ENCODE measurements around the gene MOSMO. TPM values are rescaled to one million over a fixed set of nuclear protein-coding genes. Genes with fewer than 3 reads are reported as not detected.
"Not testable (repeated sequence)": the region's sequence is repeated elsewhere in the genome, so short reads cannot be mapped to it uniquely, and the experiment has no call there.

The MOSMO gene
- polyA plus RNA-seq, 5 donors: 19.5 to 34.3 (median 27.6) TPM

DNA sequence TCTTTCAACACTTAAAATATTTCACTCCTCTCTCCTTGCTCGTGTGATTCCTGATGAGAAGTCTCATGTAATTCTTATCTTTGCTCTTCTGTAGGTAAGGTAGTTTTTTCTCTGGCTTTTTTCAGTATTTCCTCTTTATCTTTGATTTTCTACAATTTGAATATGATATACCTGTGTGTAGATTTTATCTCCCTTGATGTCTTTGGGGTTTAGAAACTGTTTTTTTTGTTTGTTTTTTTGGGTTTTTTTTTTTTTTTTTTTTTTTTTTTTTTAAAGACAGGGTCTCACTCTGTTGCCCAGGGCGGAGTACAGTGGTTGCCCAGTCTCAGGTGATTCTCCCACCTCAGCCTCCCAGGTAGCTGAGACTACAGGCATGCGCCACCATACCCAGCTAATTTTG is 26.6 kb downstream of the MOSMO start:
- DNase-seq: no peak

DNA sequence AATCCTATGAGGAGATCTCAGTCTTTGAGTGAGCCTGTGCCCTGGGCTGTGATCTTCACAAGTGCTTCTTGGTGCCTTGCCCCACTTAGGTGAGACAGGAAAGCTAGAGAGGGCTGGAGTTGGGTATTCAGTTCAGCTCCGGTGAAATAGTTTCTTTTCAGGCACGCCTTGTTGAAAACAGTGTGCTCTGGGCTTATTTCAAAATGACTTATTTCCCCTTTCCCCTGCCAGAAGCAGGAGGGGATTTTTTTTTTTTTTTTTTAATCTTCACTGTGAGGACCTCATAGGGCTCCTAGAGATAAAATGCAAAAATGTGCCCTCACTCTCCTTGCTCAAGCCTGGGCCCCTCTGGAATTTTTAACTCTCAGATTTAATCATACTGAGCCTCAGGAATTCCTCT is 27.2 kb downstream of the MOSMO start:
- DNase-seq: no peak

DNA sequence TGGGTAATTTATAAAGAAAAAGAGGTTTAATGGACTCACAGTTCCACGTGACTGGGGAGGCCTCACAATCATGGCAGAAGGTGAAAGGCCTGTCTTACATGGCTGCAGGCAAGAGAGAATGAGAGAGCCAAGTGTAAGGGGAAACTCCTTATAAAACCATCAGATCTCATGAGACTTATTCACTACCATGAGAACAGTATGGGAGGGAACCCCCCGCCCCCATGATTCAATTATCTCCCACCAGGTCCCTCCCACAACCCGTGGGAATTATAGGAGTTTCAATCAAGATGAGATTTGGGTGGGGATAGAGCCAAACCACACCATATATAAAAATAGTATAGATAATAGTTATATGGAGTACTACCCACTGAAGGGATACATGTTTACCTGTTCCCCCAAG is 36.0 kb downstream of the MOSMO start:
- not testable (repeated sequence) for DNase-seq

DNA sequence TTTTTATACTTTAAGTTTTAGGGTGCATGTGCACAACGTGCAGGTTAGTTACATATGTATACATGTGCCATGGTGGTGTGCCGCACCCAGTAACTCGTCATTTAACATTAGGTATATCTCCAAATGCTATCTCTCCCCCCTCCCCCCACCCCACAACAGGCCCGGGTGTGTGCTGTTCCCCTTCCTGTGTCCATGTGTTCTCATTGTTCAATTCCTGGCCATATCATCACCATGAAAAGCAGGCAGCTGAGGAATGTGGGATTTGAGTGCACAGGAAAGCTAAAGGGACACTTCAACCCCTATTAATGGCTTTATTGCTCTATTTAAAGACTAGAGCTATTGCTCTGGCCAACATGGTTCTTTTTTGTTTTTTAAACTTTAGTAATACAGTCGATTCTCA is 38.0 kb downstream of the MOSMO start:
- not testable (repeated sequence) for DNase-seq

DNA sequence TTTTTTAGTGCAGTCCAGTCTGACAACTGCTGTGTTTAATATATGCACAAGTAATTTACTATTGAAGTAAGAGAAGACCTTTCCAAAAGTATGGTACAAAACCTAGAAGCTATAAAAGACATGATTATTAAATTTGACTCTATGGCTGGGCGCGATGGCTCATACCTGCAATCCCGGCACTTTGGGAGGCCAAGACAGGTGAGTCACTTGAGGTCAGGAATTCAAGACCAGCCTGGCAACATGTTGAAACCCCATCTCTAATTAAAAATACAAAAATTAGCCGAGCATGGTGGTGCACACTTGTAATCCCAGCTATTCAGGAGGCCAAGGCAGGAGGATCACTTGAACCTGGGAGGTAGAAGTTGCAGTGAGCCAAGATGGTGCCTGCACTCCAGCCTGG is 43.1 kb downstream of the MOSMO start:
- no peak for DNase-seq

DNA sequence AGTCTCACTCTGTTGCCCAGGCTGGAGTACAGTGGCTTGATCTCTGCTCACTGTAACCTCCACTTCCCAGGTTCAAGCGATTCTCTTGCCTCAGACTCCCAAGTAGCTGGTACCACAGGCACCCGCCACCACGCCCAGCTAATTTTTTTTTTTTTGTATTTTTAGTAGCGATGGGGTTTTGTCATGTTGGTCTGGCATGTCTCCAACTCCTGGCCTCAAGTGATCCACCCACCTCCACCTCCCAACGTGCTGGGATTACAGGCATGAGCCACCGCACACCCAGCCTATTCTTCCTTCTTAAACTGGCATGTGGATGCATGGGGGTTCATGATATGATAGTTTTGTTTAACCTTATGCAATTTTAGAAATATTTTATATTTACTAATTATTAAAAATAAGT is 45.1 kb downstream of the MOSMO start:
- no peak for DNase-seq

DNA sequence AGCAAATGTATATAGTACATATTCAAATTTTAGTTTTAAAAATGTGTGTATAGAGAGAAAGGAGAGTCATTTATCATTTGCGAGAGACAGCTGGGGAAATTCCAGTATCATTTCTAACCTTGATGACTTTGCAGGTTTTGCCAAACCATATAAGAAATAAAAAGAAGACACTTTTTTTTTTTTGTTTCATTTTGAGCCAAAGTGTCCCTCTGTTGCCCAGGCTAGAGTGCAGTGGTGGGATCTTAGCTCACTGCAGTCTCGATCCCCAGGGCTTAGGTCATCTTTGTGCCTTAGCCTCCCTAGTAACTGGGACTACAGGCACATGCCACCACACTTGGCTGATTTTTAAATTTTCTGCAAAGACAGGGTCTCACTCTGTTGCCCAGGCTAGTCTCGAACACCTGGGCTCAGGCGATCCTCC is 46.0 kb downstream of the MOSMO start:
- no peak for DNase-seq

DNA sequence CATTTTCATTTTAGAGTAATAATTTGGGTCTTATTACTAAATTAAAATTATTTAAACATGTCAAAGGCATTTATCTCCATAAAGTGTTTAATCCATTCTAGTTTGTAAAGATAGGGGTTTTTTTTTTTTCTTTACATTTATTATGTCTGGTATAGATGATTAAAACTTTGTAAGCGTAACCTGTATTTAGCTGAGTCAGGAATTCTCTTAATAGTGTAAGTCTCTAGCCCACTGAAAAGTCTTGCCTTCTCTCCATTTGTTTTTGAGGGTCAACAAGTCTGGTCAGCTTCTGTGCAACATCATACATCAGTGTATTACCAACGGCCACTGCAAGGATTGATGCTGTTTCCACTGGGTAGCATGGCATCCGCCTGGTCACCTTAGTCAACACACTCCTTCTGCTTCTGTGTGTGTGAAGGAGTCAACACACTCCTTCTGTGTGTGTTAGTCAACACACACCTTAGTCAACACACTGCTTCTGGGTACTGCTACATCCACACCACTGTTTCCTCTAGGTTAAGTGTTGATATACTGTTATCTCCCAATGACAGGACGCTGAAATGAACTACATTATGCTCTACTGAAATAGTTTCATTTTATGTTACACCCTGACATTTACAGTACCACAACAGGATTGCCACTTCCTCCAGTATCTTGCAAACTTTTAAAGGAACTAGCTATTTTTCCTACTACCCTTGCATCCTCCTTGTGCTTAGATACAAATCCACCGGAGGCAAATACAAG is 47.1 kb downstream of the MOSMO start:
- no peak for DNase-seq

DNA sequence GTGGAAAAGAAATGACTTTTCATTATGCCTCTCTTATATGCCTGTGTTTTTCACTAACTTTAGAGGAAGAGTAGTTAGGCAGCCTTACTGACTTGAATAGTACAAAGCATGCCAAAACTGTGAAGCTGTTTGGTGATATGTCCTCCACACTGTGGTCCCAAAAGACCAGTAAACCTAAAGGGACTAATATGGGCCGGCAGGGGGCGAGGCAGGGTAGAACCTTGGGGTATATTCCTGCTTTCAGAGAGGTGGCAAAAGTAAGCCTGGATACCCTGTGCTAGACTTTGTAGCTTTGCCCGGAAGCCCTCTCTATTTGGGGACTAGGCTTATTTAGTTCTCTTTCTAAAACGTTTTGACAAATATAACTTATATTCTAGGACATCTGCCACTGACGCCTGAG is 48.0 kb downstream of the MOSMO start:
- no peak for DNase-seq

DNA sequence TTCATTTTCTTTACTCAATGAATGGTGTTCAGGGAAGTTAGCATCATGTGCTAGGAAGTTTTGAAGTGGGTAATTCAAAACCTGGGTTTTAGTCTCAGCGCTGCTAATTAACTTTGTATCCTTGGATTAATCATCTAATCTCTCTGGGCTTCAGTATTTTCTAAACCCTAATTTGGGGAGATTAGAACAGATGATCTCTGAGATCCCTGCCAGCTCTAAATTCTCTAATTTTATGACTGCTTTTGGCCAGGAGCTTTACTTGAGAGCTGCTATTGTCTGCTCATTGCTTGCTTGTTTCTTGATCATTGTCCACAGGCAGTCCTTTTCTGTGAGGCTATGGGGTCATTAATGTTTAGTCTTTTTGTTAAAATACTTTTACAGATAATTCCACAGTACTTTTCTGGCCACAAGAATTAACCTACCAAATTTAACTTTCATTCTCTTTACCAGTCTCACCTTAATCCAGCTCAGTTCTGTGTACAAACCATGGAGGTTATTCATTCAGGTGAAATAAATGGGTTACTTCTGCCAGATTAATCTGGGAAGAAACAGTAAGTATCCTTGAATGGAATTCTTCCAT is 56.1 kb downstream of the MOSMO start:
- DNase-seq: no peak

DNA sequence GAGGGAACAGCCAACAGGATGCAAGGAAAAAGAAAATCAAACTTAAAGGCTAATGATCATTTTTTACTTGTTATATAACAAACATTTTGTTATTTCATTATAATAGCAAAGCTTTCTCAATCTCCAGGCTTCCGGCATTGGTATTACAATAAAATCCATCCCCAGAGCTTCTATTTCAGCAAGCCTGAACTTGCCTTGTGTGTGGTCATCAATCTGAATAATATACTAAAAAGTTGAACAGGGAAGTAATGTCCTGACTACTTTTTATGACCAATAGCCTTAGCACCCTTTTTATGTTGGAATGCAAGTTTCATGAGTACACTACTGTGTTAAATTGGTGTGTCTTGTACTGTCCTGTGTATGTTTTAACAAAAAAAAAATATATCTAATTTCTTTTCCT is 57.3 kb downstream of the MOSMO start:
- no peak for DNase-seq

DNA sequence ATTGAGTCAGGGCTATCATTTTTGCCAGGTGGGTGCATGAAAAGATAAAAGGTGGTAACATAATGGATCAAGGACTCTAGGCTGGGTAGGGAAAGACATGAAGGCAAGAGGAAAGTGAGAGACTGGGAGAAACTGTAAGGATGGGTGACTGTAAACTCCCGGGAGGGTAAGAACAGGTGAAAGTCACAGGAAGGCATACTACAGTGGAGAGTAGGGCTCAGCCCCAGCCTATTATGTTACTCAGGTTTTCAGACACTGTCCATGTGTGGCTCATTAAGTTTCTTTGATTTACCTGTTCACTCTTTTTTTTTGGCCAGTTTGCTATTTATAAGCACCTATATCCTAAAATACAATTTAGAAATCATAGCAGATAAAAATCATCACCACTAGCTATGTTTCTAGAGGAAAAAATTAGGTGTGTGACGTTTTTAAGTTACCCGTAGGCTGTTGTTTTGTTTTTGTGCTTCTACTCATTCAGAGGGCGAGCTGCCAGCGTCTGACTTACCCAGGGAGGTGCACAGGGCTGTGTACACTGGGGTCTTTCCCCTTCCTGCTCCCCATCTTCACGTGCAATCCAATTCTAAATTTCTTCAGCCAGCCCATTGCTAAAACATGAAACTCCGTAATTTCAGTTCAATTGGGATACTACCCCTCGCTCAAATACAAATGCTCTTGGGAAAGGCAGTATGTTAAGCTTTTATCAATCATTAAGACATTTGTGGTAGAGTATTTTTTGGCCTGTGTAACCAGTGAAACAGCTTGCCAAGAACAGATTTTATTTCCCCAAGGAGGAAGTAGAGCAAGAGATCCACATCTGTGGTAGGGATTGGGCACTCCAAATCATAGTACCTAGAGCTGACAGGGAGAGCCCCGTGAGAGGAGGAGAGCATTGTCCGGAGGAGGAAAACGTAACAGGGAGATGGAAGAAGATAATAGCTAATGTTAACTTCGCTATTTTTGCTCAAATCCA is 62.7 kb downstream of the MOSMO start:
- DNase-seq: peak in 1 of 2 donors; percentile 25

DNA sequence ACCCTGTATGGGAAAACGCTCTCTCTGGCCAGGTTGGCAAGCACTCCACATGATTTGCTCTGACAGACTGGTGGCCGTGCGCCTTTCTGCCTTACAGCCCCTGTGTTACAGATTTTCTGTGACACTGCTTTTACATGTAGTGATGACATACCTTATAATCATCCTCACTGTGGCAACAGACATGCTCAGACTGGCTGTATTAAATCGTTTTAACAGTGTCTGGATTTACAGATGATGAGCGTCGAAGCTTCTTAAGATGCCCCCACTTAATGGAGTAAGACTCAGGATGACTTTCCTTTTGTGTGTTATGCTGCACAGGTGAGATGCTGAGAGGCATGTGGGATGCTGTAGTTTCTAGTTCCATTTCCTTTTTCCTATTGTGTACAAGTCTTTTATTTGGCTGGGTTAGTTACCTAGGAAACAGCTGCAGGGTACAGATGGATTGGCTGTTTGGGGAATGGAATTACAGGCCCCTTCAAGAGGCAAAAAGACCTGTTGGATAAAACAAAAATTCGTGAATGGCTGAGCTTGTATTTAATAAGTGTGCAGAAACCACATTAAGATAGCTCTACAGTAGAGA is 63.5 kb downstream of the MOSMO start:
- DNase-seq: no peak

DNA sequence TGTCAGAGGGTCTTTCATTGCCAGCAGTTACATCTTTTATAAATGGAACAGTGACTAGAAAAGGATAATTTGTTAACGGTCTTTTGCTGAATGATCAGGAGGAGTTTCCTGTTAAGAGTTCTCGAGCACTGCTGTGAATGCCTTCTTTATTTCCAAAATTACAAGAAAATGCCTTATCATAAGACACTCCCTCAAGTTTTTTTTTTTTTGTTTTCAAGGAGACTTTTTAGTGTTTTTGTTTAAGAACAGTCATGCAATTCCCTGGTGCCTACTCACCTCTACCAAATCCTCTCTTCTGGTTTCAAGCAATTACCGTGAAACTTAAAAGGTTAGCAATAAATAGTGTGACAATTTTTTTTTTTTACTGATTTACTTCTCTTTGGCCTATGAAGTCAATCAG is 65.4 kb downstream of the MOSMO start:
- no peak for DNase-seq

DNA sequence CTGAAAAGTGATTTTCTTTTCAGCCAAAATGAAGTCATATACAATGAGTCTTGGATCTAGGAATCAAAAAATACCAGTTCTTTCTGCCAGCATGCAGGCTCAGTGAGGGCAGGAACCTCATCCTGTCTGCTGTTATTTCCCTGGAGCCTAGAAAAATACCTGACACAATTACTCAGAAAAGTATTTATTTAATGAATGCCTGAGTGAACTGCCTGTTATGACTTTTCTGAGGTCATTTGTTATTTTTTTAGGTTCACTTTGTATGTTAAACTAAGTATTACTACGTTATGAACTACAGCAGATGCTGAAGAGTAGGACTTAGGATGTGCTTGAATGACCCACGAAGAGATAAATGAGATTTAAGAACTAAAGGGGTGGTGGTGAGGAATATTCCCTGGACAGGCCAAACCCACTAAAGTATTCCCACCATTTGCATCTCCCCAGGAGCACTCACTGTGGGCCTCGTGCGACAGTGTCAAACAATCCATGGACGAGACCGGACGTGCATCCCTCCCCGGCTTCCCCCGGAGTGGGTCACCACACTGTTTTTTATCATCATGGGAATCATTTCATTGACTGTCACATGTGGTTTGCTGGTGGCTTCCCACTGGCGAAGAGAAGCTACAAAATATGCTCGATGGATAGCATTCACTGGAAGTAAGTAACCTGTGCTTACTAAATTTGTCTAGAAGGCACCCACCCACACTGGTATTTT is 67.3 kb downstream of the MOSMO start:
- DNase-seq: no peak

DNA sequence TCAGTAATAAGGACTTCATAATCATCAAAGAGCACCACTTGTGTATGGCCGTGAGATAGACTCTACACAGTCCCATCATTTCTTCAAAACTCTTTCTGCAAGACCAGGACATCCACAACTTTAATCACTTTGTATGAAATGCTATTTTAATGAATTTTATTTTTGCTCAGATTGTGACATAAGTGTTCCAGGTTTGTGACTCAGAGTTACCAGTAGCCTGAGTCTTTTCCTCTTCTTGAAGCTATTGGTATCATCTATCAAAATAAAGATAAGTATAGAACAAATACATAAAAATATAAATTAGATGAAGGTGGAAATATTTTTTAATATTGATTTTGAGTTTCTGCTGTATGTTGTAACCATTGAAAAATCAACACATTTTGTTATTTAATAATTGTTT is 67.9 kb downstream of the MOSMO start:
- no peak for DNase-seq

DNA sequence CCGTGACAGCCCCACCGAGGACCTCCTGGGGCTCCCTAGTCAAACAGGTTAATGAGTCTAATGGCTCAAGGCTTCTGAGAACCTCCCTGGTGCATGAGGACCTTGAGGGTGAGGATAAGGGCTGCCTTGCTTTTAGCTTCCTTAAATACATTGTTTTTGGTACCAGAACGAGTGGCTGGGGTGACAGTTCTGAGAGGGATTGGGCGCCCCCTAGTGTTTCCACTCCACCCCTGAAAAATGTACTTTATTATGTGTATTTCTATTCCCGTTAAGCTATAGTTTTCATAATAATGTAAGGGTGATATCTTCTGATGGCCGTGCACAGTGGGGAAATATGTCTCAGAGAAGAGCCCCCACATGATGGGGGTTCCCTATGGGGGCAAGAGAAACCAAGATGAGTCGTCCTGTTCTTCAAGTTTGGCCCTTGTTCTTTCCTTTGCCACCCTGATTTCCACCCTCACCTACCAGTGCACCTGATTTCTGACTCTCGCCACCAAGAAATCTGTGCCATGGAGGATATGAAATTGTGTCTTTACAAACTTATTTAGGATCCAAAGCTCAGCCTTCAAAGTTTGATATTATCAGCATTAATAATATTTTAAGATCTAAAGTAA is 69.9 kb downstream of the MOSMO start:
- peak in 1 of 2 donors; percentile 43 for DNase-seq

DNA sequence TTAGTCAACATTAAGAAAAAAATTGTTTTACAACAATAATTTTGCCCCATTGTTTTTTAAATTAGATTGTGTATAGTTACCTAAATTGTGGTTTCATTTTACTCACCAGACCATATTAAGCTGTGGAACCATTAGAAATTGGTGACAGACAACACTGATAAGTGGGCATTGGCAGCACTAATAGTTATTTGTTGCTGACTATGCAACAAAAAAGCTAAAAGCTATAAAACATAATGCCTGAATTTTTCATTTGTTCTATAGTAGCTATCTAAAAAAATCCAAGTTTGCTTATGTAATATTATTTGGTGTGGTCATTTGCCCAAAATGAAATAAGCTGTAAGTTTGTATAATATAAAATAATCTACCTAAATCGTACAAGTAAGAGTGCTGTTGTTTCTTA is 70.7 kb downstream of the MOSMO start:
- DNase-seq: no peak

DNA sequence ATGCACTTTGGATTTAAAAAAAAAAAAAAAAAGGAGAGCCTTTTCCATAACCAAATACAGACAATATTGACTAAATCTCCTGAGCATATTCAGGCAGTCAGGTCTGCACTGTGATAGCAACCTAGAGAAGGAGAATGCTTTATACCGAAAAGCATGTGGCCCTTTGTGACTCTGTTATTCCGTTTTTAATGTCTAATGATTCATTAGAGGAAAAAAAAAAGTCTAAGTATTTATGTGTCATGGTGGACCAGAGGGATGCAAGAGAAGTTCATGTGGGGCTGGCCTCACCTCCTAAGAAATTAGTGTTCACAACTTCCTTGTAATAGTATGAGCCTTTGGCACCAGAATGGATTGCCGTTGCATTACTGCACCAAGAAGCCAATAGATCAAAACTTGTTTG is 73.1 kb downstream of the MOSMO start:
- DNase-seq: no peak

DNA sequence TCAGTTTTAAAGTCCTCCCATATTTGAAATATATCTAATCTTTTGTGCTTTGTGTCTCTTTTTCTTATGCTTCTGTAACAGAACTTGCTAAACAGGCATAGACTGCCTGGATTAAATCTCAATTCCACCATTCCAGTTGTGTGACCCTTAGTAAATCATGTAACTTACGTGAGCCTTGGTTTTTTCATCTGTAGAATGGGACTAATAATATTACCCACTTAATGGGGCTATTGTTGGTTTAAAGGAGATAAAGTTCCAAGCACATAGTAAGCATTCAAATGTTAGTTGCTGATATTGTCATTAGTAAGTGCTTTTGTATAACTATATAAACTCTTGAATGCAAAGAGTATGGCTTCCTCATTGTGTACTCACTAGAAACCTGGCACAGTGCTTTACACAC is 78.5 kb downstream of the MOSMO start:
- no peak for DNase-seq

DNA sequence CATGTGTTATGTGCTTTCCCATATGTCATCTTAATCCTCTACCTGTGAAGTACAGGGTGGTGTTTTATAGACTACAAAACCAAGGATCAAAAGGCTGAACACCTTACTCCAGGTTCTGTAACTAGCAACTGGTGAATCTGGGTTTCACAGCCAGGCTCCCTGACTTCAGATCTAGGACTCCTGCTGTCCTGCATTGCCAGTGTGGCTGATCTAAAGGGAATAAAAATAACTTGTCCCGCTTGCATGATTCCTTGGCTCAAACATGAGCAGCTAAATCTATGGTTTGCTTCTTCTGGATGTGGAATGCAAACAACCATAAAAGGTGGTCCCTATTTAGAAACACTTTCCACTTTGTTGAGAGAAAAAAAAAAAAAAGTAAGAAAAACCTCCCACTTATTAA is 80.7 kb downstream of the MOSMO start:
- DNase-seq: no peak

Data from right lung (tissue), 5 donors.